Camera-type eye (tissue), 1 donor: ENCODE results near the gene WTIP. TPM values are rescaled to one million over a fixed set of nuclear protein-coding genes. Genes with fewer than 3 reads are reported as not detected.

Experiments
- total RNA-seq: library from RNA; depleted of rRNA; stranded (reverse); fragments of >200 nt; gene quantifications from one replicate; pipeline ENCODE4 v1.2.3, GENCODE V29; 2014

WTIP gene
- total RNA-seq: 18.2 TPM

GRCh38 chr19:34480971-34481841 is at the start of gene WTIP:
TSS of gene WTIP (plus strand) at chr19:34481758. CDS start at chr19:34481975, 217 bp downstream.

Other genes starting within 250 kb of the WTIP start
- 49.4 TPM for gene GARRE1, start 227.2 kb upstream of the WTIP start, total RNA-seq
- 213 TPM for gene GPI, start 116.6 kb upstream of the WTIP start, total RNA-seq
- 7.0 TPM for gene PDCD2L, start 77.4 kb upstream of the WTIP start, total RNA-seq
- gene UBA2, start 53.4 kb upstream of the WTIP start, total RNA-seq: 163 TPM
- gene SCGB2B2, start 195.4 kb downstream of the WTIP start, total RNA-seq: not detected
- gene ZNF302, start 195.9 kb downstream of the WTIP start, total RNA-seq: 85.5 TPM